ENCODE results near the gene SLC6A18.
"Not testable (repeated sequence)": the region's sequence is repeated elsewhere in the genome, so short reads cannot be mapped to it uniquely, and the experiment has no call there.

Gene SLC6A18

DNA sequence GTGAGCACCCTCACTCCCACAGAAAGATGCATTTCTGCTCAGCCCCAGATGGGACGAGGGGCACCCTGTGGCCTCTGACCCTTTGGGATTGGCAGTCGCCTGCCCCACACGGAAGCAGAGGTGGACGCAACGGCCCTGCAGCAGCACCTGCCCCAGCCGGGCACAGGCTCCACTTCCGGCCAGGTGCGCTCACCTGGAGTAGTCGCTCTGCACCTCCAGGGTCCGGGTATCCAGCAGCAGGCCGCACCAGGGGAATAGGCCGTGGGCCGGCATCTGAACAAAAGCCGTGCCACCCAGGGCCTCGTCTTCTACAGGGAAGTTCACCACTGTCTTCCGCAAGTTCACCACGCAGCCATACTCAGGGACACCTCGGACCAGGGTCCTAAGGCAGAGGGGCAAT, 39.0 kb downstream of the SLC6A18 start:
- Histone ChIP-seq H3K36me3 (ENCODE audit: control insufficient read depth, insufficient read depth, low read length) (no peaks in the 10 kb centered on the region), H3K9ac (ENCODE audit: low read length) (no peak overlapping the region), H4K5ac (ENCODE audit: low read length) (no peak overlapping the region), H2BK120ac (ENCODE audit: low read depth, low read length) (no peak overlapping the region), H2BK5ac (ENCODE audit: low read length) (no peak overlapping the region), H3K79me2 (ENCODE audit: control insufficient read depth, insufficient read depth, low read length) (no peaks in the 10 kb centered on the region), H3K23ac (ENCODE audit: low read length) (no peak overlapping the region), H2BK15ac (replicated peaks; ENCODE audit: low read depth) (no peak overlapping the region), H3K79me1 (ENCODE audit: low read length) (no peaks in the 10 kb centered on the region), H3K4ac (ENCODE audit: low read depth, low read length) (no peak overlapping the region), H3K27me3 (ENCODE audit: insufficient read depth, low read length, poor library complexity) (no peaks in the 10 kb centered on the region), H3K4me3 (ENCODE audit: low read length) (no peak overlapping the region), H3K4me2 (ENCODE audit: low read length) (no peak overlapping the region), H4K8ac (ENCODE audit: low read depth, low read length) (no peak overlapping the region), H3K18ac (ENCODE audit: low read length) (no peak overlapping the region), H2AK5ac (ENCODE audit: low read length) (no peak overlapping the region), H3K56ac (ENCODE audit: low read length) (no peak overlapping the region), H3K27ac (ENCODE audit: low read depth, low read length) (no peak overlapping the region), H3K4me1 (ENCODE audit: control insufficient read depth, low read depth, low read length) (no peaks in the 10 kb centered on the region)
- WGBS (ENCODE audit: extremely low coverage, insufficient coverage, low lambda C conversion rate), result no CpG with 5 or more reads among the region's 18 CpGs
- no peak for DNase-seq

DNA sequence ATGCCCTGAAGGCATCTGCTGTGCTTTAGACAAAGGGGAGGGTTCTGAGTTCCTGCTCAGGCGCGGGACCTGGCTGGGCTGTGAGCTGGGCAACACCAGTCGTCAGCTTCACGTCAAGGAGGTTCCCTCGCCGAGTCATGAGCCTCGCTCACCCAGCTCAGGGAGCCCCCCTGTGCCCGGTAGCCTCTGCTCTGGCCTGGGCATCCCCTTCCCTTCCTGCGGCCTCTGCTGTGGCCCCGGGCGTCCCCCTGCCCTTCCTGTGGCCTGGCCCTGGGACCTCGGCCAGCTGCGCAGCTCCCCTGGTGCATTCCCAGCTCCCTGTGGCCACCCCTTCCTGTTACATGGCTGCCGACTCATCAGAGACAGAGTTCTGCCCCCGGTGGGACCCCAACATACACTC, 39.8 kb downstream of the SLC6A18 start:
- Histone ChIP-seq H3K9ac (ENCODE audit: low read length) (no peak overlapping the region), H2AK5ac (ENCODE audit: low read length) (no peak overlapping the region), H3K56ac (ENCODE audit: low read length) (no peak overlapping the region), H3K4me1 (ENCODE audit: control insufficient read depth, low read depth, low read length) (no peaks in the 10 kb centered on the region), H3K4ac (ENCODE audit: low read depth, low read length) (no peak overlapping the region), H3K79me2 (ENCODE audit: control insufficient read depth, insufficient read depth, low read length) (no peaks in the 10 kb centered on the region), H3K23ac (ENCODE audit: low read length) (no peak overlapping the region), H2BK5ac (ENCODE audit: low read length) (no peak overlapping the region), H3K4me3 (ENCODE audit: low read length) (no peak overlapping the region), H4K8ac (ENCODE audit: low read depth, low read length) (no peak overlapping the region), H3K79me1 (ENCODE audit: low read length) (no peaks in the 10 kb centered on the region), H2BK120ac (ENCODE audit: low read depth, low read length) (no peak overlapping the region), H3K4me2 (ENCODE audit: low read length) (no peak overlapping the region), H3K27ac (ENCODE audit: low read depth, low read length) (no peak overlapping the region), H2BK15ac (replicated peaks; ENCODE audit: low read depth) (no peak overlapping the region), H3K18ac (ENCODE audit: low read length) (no peak overlapping the region), H4K5ac (ENCODE audit: low read length) (no peak overlapping the region), H3K36me3 (ENCODE audit: control insufficient read depth, insufficient read depth, low read length) (no peaks in the 10 kb centered on the region), H3K27me3 (ENCODE audit: insufficient read depth, low read length, poor library complexity) (no peaks in the 10 kb centered on the region)
- no peak for DNase-seq
- WGBS (ENCODE audit: extremely low coverage, insufficient coverage, low lambda C conversion rate), result no CpG with 5 or more reads among the region's 15 CpGs

DNA sequence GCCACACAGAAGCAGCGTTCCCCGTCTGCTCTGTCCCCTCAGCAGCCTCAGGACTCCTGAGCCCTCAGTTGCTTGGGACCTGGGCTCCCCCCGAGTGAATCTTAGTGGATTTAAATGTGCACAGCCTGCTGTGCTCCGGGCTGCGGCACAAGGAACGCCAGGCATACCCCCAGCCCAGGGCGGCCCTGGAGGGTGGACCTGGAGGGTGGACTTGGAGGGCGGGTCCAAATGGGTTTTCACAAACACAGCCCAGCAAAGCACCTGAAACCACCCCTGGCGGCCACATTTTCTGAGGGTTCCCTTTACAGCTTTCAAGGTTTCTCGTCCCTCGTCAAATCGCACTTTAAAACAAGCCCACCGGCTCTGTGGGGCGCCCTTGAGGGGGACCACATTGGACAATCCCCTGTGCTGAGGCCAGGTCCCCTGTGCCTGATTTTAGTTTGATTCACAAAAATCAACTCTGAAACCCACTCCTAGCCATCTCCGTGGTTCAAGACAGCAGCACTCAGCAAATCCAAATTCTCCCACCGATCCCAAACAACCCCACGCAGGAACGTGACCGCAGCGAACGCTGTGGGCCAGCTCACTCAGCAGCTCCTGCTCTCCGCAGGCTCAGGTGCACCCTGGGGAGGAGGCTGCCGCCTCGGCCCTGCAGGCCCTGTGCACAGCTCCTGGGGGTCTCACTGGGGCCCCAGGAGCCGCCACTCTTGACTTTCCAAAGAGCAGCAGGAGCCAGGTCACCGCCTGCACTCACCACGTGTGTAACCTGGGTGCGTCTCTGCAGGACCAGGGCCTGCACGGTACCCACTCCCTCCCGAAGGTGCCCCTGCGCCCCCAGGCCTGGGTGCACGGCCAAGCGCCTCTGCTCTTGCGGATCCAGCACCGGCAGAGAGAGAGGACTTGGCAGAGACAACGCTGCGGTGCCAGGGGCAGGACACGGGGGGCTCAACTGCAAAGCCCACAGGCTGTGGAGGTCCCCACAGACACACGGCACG, 40.6 kb downstream of the SLC6A18 start:
- no peak for DNase-seq
- no peak overlapping the region for H2BK15ac ChIP-seq (replicated peaks; ENCODE audit: low read depth)
- no peak overlapping the region for H3K18ac ChIP-seq (ENCODE audit: low read length)
- H3K56ac ChIP-seq (ENCODE audit: low read length), result no peak overlapping the region
- no peaks in the 10 kb centered on the region for H3K4me1 ChIP-seq (ENCODE audit: control insufficient read depth, low read depth, low read length)
- H3K79me2 ChIP-seq (ENCODE audit: control insufficient read depth, insufficient read depth, low read length), result no peaks in the 10 kb centered on the region
- no peak overlapping the region for H3K9ac ChIP-seq (ENCODE audit: low read length)
- no peak overlapping the region for H2BK120ac ChIP-seq (ENCODE audit: low read depth, low read length)
- no CpG with 5 or more reads among the region's 40 CpGs for WGBS (ENCODE audit: extremely low coverage, insufficient coverage, low lambda C conversion rate)
- no peak overlapping the region for H4K5ac ChIP-seq (ENCODE audit: low read length)
- H3K36me3 ChIP-seq (ENCODE audit: control insufficient read depth, insufficient read depth, low read length), result no peaks in the 10 kb centered on the region
- no peak overlapping the region for H3K4ac ChIP-seq (ENCODE audit: low read depth, low read length)
- H3K4me3 ChIP-seq (ENCODE audit: low read length), result no peak overlapping the region
- H3K27ac ChIP-seq (ENCODE audit: low read depth, low read length), result no peak overlapping the region
- H3K23ac ChIP-seq (ENCODE audit: low read length), result no peak overlapping the region
- no peaks in the 10 kb centered on the region for H3K79me1 ChIP-seq (ENCODE audit: low read length)
- no peak overlapping the region for H4K8ac ChIP-seq (ENCODE audit: low read depth, low read length)
- no peaks in the 10 kb centered on the region for H3K27me3 ChIP-seq (ENCODE audit: insufficient read depth, low read length, poor library complexity)
- H2AK5ac ChIP-seq (ENCODE audit: low read length), result no peak overlapping the region
- H3K4me2 ChIP-seq (ENCODE audit: low read length), result no peak overlapping the region
- H2BK5ac ChIP-seq (ENCODE audit: low read length), result no peak overlapping the region

DNA sequence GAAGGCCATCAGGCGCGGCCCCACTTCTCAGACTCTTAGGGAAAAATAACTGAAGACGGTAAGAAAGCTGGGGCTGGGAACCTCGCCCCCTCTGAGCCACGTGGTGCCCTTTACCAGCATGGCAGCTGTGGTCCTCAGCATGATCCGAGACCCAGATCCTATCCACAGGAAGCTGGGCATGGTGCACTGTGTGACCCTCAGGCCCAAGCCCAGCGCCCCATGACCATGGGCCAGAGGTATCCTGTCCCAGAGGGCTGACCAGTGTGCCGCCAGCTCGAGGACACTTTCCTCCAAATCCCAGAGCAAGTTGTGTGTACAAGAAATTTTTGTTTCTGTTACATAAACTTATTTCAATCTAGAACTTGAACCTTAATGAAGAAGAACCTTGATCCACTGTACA, 41.6 kb downstream of the SLC6A18 start:
- no peak overlapping the region for H2BK120ac ChIP-seq (ENCODE audit: low read depth, low read length)
- no peaks in the 10 kb centered on the region for H3K36me3 ChIP-seq (ENCODE audit: control insufficient read depth, insufficient read depth, low read length)
- H4K8ac ChIP-seq (ENCODE audit: low read depth, low read length), result no peak overlapping the region
- H3K27ac ChIP-seq (ENCODE audit: low read depth, low read length), result no peak overlapping the region
- no peaks in the 10 kb centered on the region for H3K4me1 ChIP-seq (ENCODE audit: control insufficient read depth, low read depth, low read length)
- no peaks in the 10 kb centered on the region for H3K79me1 ChIP-seq (ENCODE audit: low read length)
- H2BK5ac ChIP-seq (ENCODE audit: low read length), result no peak overlapping the region
- no peak overlapping the region for H3K23ac ChIP-seq (ENCODE audit: low read length)
- H3K79me2 ChIP-seq (ENCODE audit: control insufficient read depth, insufficient read depth, low read length), result no peaks in the 10 kb centered on the region
- no peak overlapping the region for H3K4ac ChIP-seq (ENCODE audit: low read depth, low read length)
- no CpG with 5 or more reads among the region's 9 CpGs for WGBS (ENCODE audit: extremely low coverage, insufficient coverage, low lambda C conversion rate)
- H4K5ac ChIP-seq (ENCODE audit: low read length), result no peak overlapping the region
- H2AK5ac ChIP-seq (ENCODE audit: low read length), result no peak overlapping the region
- no peak overlapping the region for H3K18ac ChIP-seq (ENCODE audit: low read length)
- DNase-seq, result no peak
- no peak overlapping the region for H2BK15ac ChIP-seq (replicated peaks; ENCODE audit: low read depth)
- H3K27me3 ChIP-seq (ENCODE audit: insufficient read depth, low read length, poor library complexity), result no peaks in the 10 kb centered on the region
- no peak overlapping the region for H3K4me2 ChIP-seq (ENCODE audit: low read length)
- H3K4me3 ChIP-seq (ENCODE audit: low read length), result no peak overlapping the region
- H3K9ac ChIP-seq (ENCODE audit: low read length), result no peak overlapping the region
- H3K56ac ChIP-seq (ENCODE audit: low read length), result no peak overlapping the region

DNA sequence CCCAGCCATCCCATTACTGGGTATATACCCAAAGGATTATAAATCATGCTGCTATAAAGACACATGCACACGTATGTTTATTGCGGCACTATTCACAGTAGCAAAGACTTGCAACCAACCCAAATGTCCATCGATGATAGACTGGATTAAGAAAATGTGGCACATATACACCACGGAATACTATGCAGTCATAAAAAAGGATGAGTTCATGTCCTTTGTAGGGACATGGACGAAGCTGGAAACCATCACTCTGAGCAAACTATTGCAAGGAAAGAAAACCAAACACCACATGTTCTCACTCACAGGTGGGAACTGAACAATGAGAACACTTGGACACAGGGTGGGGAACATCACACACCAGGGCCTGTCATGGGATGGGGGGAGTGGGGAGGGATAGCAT, 42.3 kb downstream of the SLC6A18 start:
- DNase-seq; H3K9ac ChIP-seq (ENCODE audit: low read length); H4K5ac ChIP-seq (ENCODE audit: low read length); H2AK5ac ChIP-seq (ENCODE audit: low read length); H3K4me2 ChIP-seq (ENCODE audit: low read length); H2BK120ac ChIP-seq (ENCODE audit: low read depth, low read length); H2BK5ac ChIP-seq (ENCODE audit: low read length); H3K36me3 ChIP-seq (ENCODE audit: control insufficient read depth, insufficient read depth, low read length); H3K79me2 ChIP-seq (ENCODE audit: control insufficient read depth, insufficient read depth, low read length); H4K8ac ChIP-seq (ENCODE audit: low read depth, low read length); H3K27me3 ChIP-seq (ENCODE audit: insufficient read depth, low read length, poor library complexity); H3K4ac ChIP-seq (ENCODE audit: low read depth, low read length); H3K23ac ChIP-seq (ENCODE audit: low read length); H3K4me1 ChIP-seq (ENCODE audit: control insufficient read depth, low read depth, low read length); H3K56ac ChIP-seq (ENCODE audit: low read length); H3K4me3 ChIP-seq (ENCODE audit: low read length); H2BK15ac ChIP-seq (replicated peaks; ENCODE audit: low read depth); H3K27ac ChIP-seq (ENCODE audit: low read depth, low read length); H3K18ac ChIP-seq (ENCODE audit: low read length); H3K79me1 ChIP-seq (ENCODE audit: low read length): not testable (repeated sequence)
- no CpG with 5 or more reads among the region's 5 CpGs for WGBS (ENCODE audit: extremely low coverage, insufficient coverage, low lambda C conversion rate)

DNA sequence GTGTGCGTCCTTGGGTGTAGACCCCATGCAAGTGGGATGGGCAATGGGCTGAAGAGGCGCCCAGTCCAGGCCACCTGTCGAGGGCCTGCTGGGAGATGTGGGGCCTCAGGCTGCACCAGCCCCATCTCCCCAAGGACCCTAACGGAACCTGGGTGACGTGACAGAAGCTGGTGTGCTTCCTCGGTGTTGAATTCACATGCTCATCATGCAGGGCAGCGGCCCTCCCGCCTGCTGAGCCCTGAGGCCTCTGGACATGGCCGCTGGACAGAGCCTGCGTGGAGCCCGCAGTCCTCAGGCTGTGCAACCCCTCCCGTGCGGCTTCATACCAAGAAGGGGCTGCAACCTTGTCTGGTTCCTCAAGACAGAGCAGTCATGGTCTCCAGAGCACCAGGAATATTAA, 42.9 kb downstream of the SLC6A18 start:
- H2BK120ac ChIP-seq (ENCODE audit: low read depth, low read length), result no peak overlapping the region

More for the DNA sequence above, 42.9 kb downstream of the SLC6A18 start:
- Histone ChIP-seq H3K4ac (ENCODE audit: low read depth, low read length) (no peak overlapping the region), H4K5ac (ENCODE audit: low read length) (no peak overlapping the region), H3K18ac (ENCODE audit: low read length) (no peak overlapping the region), H3K79me2 (ENCODE audit: control insufficient read depth, insufficient read depth, low read length) (no peaks in the 10 kb centered on the region), H3K9ac (ENCODE audit: low read length) (no peak overlapping the region), H2BK5ac (ENCODE audit: low read length) (no peak overlapping the region), H2BK15ac (replicated peaks; ENCODE audit: low read depth) (no peak overlapping the region), H2AK5ac (ENCODE audit: low read length) (no peak overlapping the region), H3K79me1 (ENCODE audit: low read length) (no peaks in the 10 kb centered on the region), H3K56ac (ENCODE audit: low read length) (no peak overlapping the region), H3K23ac (ENCODE audit: low read length) (no peak overlapping the region), H3K4me1 (ENCODE audit: control insufficient read depth, low read depth, low read length) (no peaks in the 10 kb centered on the region), H3K36me3 (ENCODE audit: control insufficient read depth, insufficient read depth, low read length) (no peaks in the 10 kb centered on the region), H3K27me3 (ENCODE audit: insufficient read depth, low read length, poor library complexity) (no peaks in the 10 kb centered on the region), H3K27ac (ENCODE audit: low read depth, low read length) (no peak overlapping the region), H4K8ac (ENCODE audit: low read depth, low read length) (no peak overlapping the region), H3K4me3 (ENCODE audit: low read length) (no peak overlapping the region), H3K4me2 (ENCODE audit: low read length) (no peak overlapping the region)
- WGBS (ENCODE audit: extremely low coverage, insufficient coverage, low lambda C conversion rate), result no CpG with 5 or more reads among the region's 13 CpGs
- DNase-seq, result no peak
